Esophagus muscularis mucosa (tissue), 4 donors: ENCODE results near the gene CUL7. TPM values are rescaled to one million over a fixed set of nuclear protein-coding genes. Genes with fewer than 3 reads are reported as not detected.

Source experiments
- DNase-seq: peaks from one replicate; pipeline ENCODE4 v3.0.0-alpha.2; 2017; ENCODE audit errors: extremely low spot score
- H3K27ac ChIP-seq, 4 donors: fragments of 200-600 bp; sonication (generic); replicated peaks in 1 of 4; 1 replicate in 3 of 4; 2 replicates in 1 of 4; pipeline ENCODE4 v1.5.1; 2016 to 2019; ENCODE audit warnings: mild to moderate bottlenecking in 1 of 4
- H3K27me3 ChIP-seq, 4 donors: fragments of 200-600 bp; sonication (generic); one replicate each; pipeline versions ENCODE4 v1.5.1 to v1.6.0; 2016 to 2019
- H3K36me3 ChIP-seq, 4 donors: fragments of 200-600 bp; sonication (generic); one replicate each; pipeline ENCODE4 v1.5.1; 2016 to 2019
- H3K4me1 ChIP-seq, 4 donors: fragments of 200-600 bp; sonication (generic); one replicate each; pipeline ENCODE4 v1.5.1; 2016 to 2019
- H3K4me3 ChIP-seq, 4 donors: fragments of 200-600 bp; sonication (generic); 1 replicate in 2 of 4; 2 replicates in 2 of 4; pipeline ENCODE4 v1.5.1; 2016 to 2019; ENCODE audit warnings: mild to moderate bottlenecking in 4 of 4, moderate library complexity in 1 of 4
- H3K9me3 ChIP-seq, 4 donors: fragments of 200-600 bp; sonication (generic); 1 replicate in 3 of 4; 2 replicates in 1 of 4; pipeline ENCODE4 v1.5.1; 2016 to 2019
- CTCF ChIP-seq, 3 experiments: fragments of 200-600 bp in 2 of 3; fragments of 450-650 bp in 1 of 3; sonication (generic) in 2 of 3; IDR thresholded peaks; one replicate each; pipeline ENCODE4 v1.5.1; 2017 to 2019; ENCODE audit warnings: antibody characterized with exemption in 3 of 3, mild to moderate bottlenecking in 2 of 3, moderate library complexity in 1 of 3
- EP300 ChIP-seq: sonication (generic); formaldehyde crosslinking; IDR thresholded peaks from one replicate; pipeline ENCODE4 v1.6.1; 2017; ENCODE audit warnings: antibody characterized with exemption
- POLR2A ChIP-seq: fragments of 450-650 bp; IDR thresholded peaks from one replicate; pipeline ENCODE4 v1.6.1; 2017; ENCODE audit warnings: antibody characterized with exemption, moderate library complexity, mild to moderate bottlenecking, low read depth
- POLR2AphosphoS5 ChIP-seq, 2 donors: sonication (generic); formaldehyde crosslinking; IDR thresholded peaks; one replicate each; pipeline ENCODE4 v1.6.1; 2017; ENCODE audit warnings: antibody characterized with exemption in 2 of 2
- WGBS: methylation state at CpG from one replicate; pipeline ENCODE4 v1.1.5; 2018; 5-methylcytosine and 5-hydroxymethylcytosine counted together
- intact Hi-C: fragments of 100-400 bp; cut with DNase I; formaldehyde crosslinking; loops from one replicate; pipeline ENCODE4 v1.15.1; 2023
- total RNA-seq, 4 donors: library from RNA; depleted of rRNA; stranded (reverse); fragments of >200 nt; gene quantifications; one replicate each; pipeline versions ENCODE4 v1.1.0 to v1.2.1, GENCODE V29; 2016

The CUL7 gene
- total RNA-seq, 4 donors from 2014 or later = 8.4 to 19.6 (median 14.4) TPM

- Histone ChIP-seq H3K27me3 (peaks cover 0 to 28% (median 5%) of the 10 kb centered on the region in 4 donors), H3K9me3 (no peaks in the 10 kb centered on the region), H3K4me3 (peak within 1 kb of the TSS; percentile 49 to 64 (median 59)), H3K27ac (no peak within 1 kb of the TSS), H3K36me3 (peaks cover 7 to 42% (median 39%) of the 10 kb centered on the region in 4 donors), H3K4me1 (peaks cover 8 to 26% (median 23%) of the 10 kb centered on the region in 4 donors)
- intact Hi-C loops = loop anchor here (5.0 kb wide), 1 partner anchor 51 kb away; no protein-coding TSS in a partner anchor
- TF ChIP-seq POLR2A = no peak
- no peak for TF ChIP-seq EP300
- no peak for TF ChIP-seq CTCF (IDR thresholded peaks at IDR 0.05)
- no peak for TF ChIP-seq POLR2AphosphoS5 (IDR thresholded peaks at IDR 0.05)
- WGBS = 18% methylated on average over 9 of the region's 60 CpGs
- DNase-seq = no peak
These were observed 22.2 kb upstream of the CUL7 start, which contains the start of gene PTK7 for GRCh38 chr6:43075670-43076463. Gene PTK7, plus strand, starts transcription at chr6:43076314. Its CDS starts 175 bp downstream, at chr6:43076489.

GRCh38 chr6:43074847-43075669 is 21.4 kb upstream of the CUL7 start:
- Histone ChIP-seq H3K4me1 (peaks cover 8 to 26% (median 23%) of the 10 kb centered on the region in 4 donors), H3K36me3 (peaks cover 7 to 50% (median 47%) of the 10 kb centered on the region in 4 donors), H3K27me3 (peaks cover 0 to 28% (median 5%) of the 10 kb centered on the region in 4 donors), H3K27ac (no peak overlapping the region), H3K9me3 (no peaks in the 10 kb centered on the region), H3K4me3 (no peak overlapping the region)
- no peak for TF ChIP-seq CTCF (IDR thresholded peaks at IDR 0.05)
- no peak for TF ChIP-seq POLR2AphosphoS5 (IDR thresholded peaks at IDR 0.05)
- no peak for TF ChIP-seq POLR2A
- TF ChIP-seq EP300 = no peak
- intact Hi-C loops = loop anchor here (5.0 kb wide), 2 partner anchors 52 to 67 kb away; no protein-coding TSS in a partner anchor
- 66% methylated on average over 4 of the region's 6 CpGs for WGBS
- no peak for DNase-seq

- Histone ChIP-seq H3K36me3 (peaks cover 15 to 83% (median 73%) of the 10 kb centered on the region in 4 donors), H3K27ac (no peak overlapping the region), H3K9me3 (no peaks in the 10 kb centered on the region), H3K27me3 (no peaks in the 10 kb centered on the region), H3K4me1 (peaks cover 0 to 1% (median under 1%) of the 10 kb centered on the region in 4 donors), H3K4me3 (no peak overlapping the region)
- 62% methylated on average over 6 of the region's 6 CpGs for WGBS
- no peak for DNase-seq
- TF ChIP-seq CTCF (IDR thresholded peaks at IDR 0.05) (peak; percentile 22 to 32 (median 23)), POLR2A (no peak)
- intact Hi-C loops = loop anchor here (5.0 kb wide), 1 partner anchor 72 kb away; no protein-coding TSS in a partner anchor
These were observed 16.5 kb upstream of the CUL7 start for GRCh38 chr6:43070028-43070632.

- 91% methylated on average over 7 of the region's 12 CpGs for WGBS
- Histone ChIP-seq H3K36me3 (peaks cover 8 to 60% (median 47%) of the 10 kb centered on the region in 4 donors), H3K4me3 (no peak overlapping the region), H3K4me1 (peaks cover 20 to 30% (median 27%) of the 10 kb centered on the region in 4 donors), H3K27ac (no peak overlapping the region), H3K27me3 (no peaks in the 10 kb centered on the region), H3K9me3 (no peaks in the 10 kb centered on the region)
- intact Hi-C loops = no loop called here
- no peak for DNase-seq
- TF ChIP-seq CTCF (IDR thresholded peaks at IDR 0.05) (no peak), POLR2AphosphoS5 (IDR thresholded peaks at IDR 0.05) (no peak), EP300 (no peak), POLR2A (no peak)
These were observed 9.2 kb upstream of the CUL7 start for GRCh38 chr6:43062818-43063217.
